Measurements from ENCODE around the gene KCNE4.

- no peak for TF ChIP-seq CTCF (IDR thresholded peaks at IDR 0.05)
- TF ChIP-seq EZH2 (IDR thresholded peaks at IDR 0.05; ENCODE audit: borderline replicate concordance, insufficient read depth, low read depth, low read length, poor library complexity, severe bottlenecking), result no peak
These were observed 38.7 kb downstream of the KCNE4 start for GRCh38 chr2:223090540-223091235.
